ENCODE measurements around the gene METTL17. TPM values are rescaled to one million over a fixed set of nuclear protein-coding genes. Genes with fewer than 3 reads are reported as not detected.

The METTL17 gene
- total RNA-seq, 1 donor from 2014 or later = 37.3 TPM

GRCh38 chr14:21043387-21043973 is 53.7 kb downstream of the METTL17 start:
- no peak for TF ChIP-seq CTCF (IDR thresholded peaks at IDR 0.05; ENCODE audit: borderline replicate concordance)

GRCh38 chr14:21043974-21044618 is 54.3 kb downstream of the METTL17 start:
- DNase-seq = peak; percentile 27
- no peak for TF ChIP-seq CTCF (IDR thresholded peaks at IDR 0.05; ENCODE audit: borderline replicate concordance)
- intact Hi-C loops (cut with micrococcal nuclease) = no loop called here
- Histone ChIP-seq H3K27me3 (ENCODE audit: low read depth) (no peaks in the 10 kb centered on the region), H3K4me1 (peaks cover 56% of the 10 kb centered on the region), H3K27ac (replicated peaks) (peak overlapping the region; percentile 77), H3K9me3 (replicated peaks) (no peaks in the 10 kb centered on the region), H3K36me3 (no peaks in the 10 kb centered on the region), H3K4me3 (no peak overlapping the region)

More at GRCh38 chr14:21043387-21043973, 53.7 kb downstream of the METTL17 start:
- Histone ChIP-seq H3K9me3 (replicated peaks) (no peaks in the 10 kb centered on the region), H3K27me3 (ENCODE audit: low read depth) (no peaks in the 10 kb centered on the region), H3K4me1 (peaks cover 56% of the 10 kb centered on the region), H3K27ac (replicated peaks) (peak overlapping the region; percentile 77), H3K36me3 (no peaks in the 10 kb centered on the region), H3K4me3 (peak overlapping the region; percentile 5)
- intact Hi-C loops (cut with micrococcal nuclease) = no loop called here
- DNase-seq = no peak

Small RNA genes within 50 kb of the gene (microRNA-seq; reads per million reads assigned to microRNA genes)
- gene MIR6717 = not detected

Other genes starting within 250 kb of the METTL17 start
- not detected for gene EDDM3A, start 244.1 kb upstream of the METTL17 start, total RNA-seq
- not detected for gene EDDM3B, start 221.6 kb upstream of the METTL17 start, total RNA-seq
- gene RNASE6, start 208.7 kb upstream of the METTL17 start, total RNA-seq = 5.7 TPM
- 294 TPM for gene RNASE1, start 187.1 kb upstream of the METTL17 start, total RNA-seq
- gene RNASE3, start 98.6 kb upstream of the METTL17 start, total RNA-seq = not detected
- 1.3 TPM for gene RNASE2, start 34.5 kb upstream of the METTL17 start, total RNA-seq
- not detected for gene SLC39A2, start 9.3 kb downstream of the METTL17 start, total RNA-seq
- 346 TPM for gene NDRG2, start 35.1 kb downstream of the METTL17 start, total RNA-seq
- gene TPPP2, start 40.2 kb downstream of the METTL17 start, total RNA-seq = 1.6 TPM
- gene RNASE13, start 44.8 kb downstream of the METTL17 start, total RNA-seq = not detected
- not detected for gene RNASE7, start 52.4 kb downstream of the METTL17 start, total RNA-seq
- gene RNASE8, start 67.8 kb downstream of the METTL17 start, total RNA-seq = not detected
- gene ARHGEF40, start 80.3 kb downstream of the METTL17 start, total RNA-seq = 21.3 TPM
- gene ZNF219, start 108.7 kb downstream of the METTL17 start, total RNA-seq = 44.9 TPM
- gene TMEM253, start 111.1 kb downstream of the METTL17 start, total RNA-seq = 0.19 TPM
- gene OR5AU1, start 166.1 kb downstream of the METTL17 start, total RNA-seq = not detected

Data from left ventricle myocardium inferior (tissue), 1 donor.